Adrenal gland (tissue), 12 donors: ENCODE data around the gene COL20A1. TPM values are rescaled to one million over a fixed set of nuclear protein-coding genes. Genes with fewer than 3 reads are reported as not detected.
"Not testable (repeated sequence)": the region's sequence is repeated elsewhere in the genome, so short reads cannot be mapped to it uniquely, and the experiment has no call there.

ENCODE experiments used
- DNase-seq, 7 donors: peaks; one replicate each; pipeline ENCODE4 v3.0.0-alpha.2; 2019 to 2020
- H3K27ac ChIP-seq, 5 donors: fragments of 200-600 bp; sonication (generic) in 4 of 5; 1 replicate in 3 of 5; 2 replicates in 2 of 5; pipeline versions ENCODE4 v1.5.1 to v1.8.0; 2016 to 2020; ENCODE audit warnings: mild to moderate bottlenecking in 1 of 5
- H3K27me3 ChIP-seq: fragments of 200-600 bp; 2 replicates; pipeline ENCODE4 v1.8.0; 2021
- H3K36me3 ChIP-seq, 2 donors: fragments of 200-600 bp; replicated peaks in 1 of 2; 1 replicate in 1 of 2; 2 replicates in 1 of 2; pipeline versions ENCODE4 v1.5.1 to v1.8.0; 2018 to 2022
- H3K4me1 ChIP-seq, 2 donors: fragments of 200-600 bp; replicated peaks in 1 of 2; 1 replicate in 1 of 2; 2 replicates in 1 of 2; pipeline versions ENCODE4 v1.5.1 to v1.8.0; 2018 to 2021
- H3K4me3 ChIP-seq, 4 donors: fragments of 200-600 bp; sonication (generic) in 3 of 4; one replicate each; pipeline ENCODE4 v1.5.1; 2016 to 2018
- H3K9me3 ChIP-seq, 3 donors: fragments of 200-600 bp; sonication (generic) in 1 of 3; replicated peaks in 1 of 3; 1 replicate in 2 of 3; 2 replicates in 1 of 3; pipeline versions ENCODE4 v1.5.1 to v1.8.0; 2016 to 2021
- POLR2A ChIP-seq, 2 donors: fragments of 450-650 bp; IDR thresholded peaks; one replicate each; pipeline ENCODE4 v1.6.1; 2017; ENCODE audit warnings: antibody characterized with exemption in 2 of 2, mild to moderate bottlenecking in 2 of 2, moderate library complexity in 1 of 2
- WGBS, 4 donors: extraction: QIAGEN DNeasy Blood & Tissue Kit in 2 of 4; methylation state at CpG; one replicate each; pipeline versions ENCODE4 v1.1.5 to v1.1.7; 2013 to 2017; 5-methylcytosine and 5-hydroxymethylcytosine counted together
- intact Hi-C, 2 donors: fragments of 100-400 bp; cut with DNase I; formaldehyde crosslinking; loops; one replicate each; pipeline versions ENCODE4 v1.14.1 to v1.15.0; 2022 to 2023
- polyA plus RNA-seq, 3 donors: library from polyadenylated mRNA; stranded (reverse); fragments of 200-250 nt in 2 of 3; fragments of 350-450 nt in 1 of 3; fragmentation: Illumina TruSeq in 1 of 3; extraction: RNeasy Lipid Tissue Mini Kit (QIAGEN cat#74804) in 1 of 3; gene quantifications; one replicate each; pipeline ENCODE4 v1.2.3, GENCODE V29; 2013 to 2014
- total RNA-seq, 9 donors: library from RNA; depleted of rRNA in 4 of 9; stranded (reverse); fragments of >200 nt in 4 of 9; fragments of 120-200 nt in 1 of 9; fragmentation: NEBNext Ultra II Directional in 1 of 9; extraction: Animal tissue kit (Norgen Biotek cat#: 25700) in 1 of 9; gene quantifications; one replicate each; pipeline versions ENCODE4 v1.1.0 to v1.2.4, GENCODE V29; 2013 to 2023
- TF ChIP-seq, protein P1 (sequence below), 6 experiments: fragments of 450-650 bp in 4 of 6; fragments of 200-600 bp in 2 of 6; sonication (generic) in 1 of 6; IDR thresholded peaks; 1 replicate in 5 of 6; 2 replicates in 1 of 6; pipeline versions ENCODE4 v1.5.1 to v1.8.0; 2016 to 2021; ENCODE audit warnings: antibody characterized with exemption in 6 of 6, mild to moderate bottlenecking in 2 of 6, moderate library complexity in 1 of 6
- donor health status: healthy with polysubstance abuse.
- donor health status: Bipolar disorder and iron deficiency.
- donor health status: DM: yes; HTN: yes; CAD: no.
- donor health status: DM: no; HTN: no; CAD: no.
- donor health status: DM: no; HTN: no; CAD: no.
- donor health status: DM: yes; HTN: yes; CAD: no.

COL20A1 gene
- total and polyA plus RNA-seq, 12 donors, result 0.09 to 0.97 (median 0.26) TPM; not detected in 6

DNA sequence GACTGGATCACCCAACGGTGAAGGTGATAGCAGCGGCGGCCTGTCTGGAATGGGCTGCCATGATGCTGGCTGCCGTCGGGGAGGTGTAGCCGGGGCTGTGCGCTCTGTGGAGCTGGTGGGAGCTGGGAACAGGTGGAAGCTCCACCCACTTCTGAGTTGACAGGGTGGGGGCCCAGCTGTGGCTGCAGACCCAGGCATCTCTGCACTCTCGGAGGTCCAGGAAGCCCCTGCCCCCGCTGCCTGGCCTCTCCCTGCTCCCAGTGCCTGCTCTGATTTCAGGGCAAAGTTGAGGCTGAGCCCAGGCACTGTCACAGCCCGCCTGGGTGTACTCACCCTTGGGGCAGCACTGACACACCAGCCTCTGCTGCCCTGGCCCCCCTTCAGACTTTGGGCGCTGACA, 86.3 kb downstream of the COL20A1 start:
- no peaks in the 10 kb centered on the region for H3K36me3 ChIP-seq
- H3K27ac ChIP-seq, result no peak overlapping the region
- H3K9me3 ChIP-seq, result no peaks in the 10 kb centered on the region
- intact Hi-C loops, result no loop called here
- TF ChIP-seq, protein P1, sequence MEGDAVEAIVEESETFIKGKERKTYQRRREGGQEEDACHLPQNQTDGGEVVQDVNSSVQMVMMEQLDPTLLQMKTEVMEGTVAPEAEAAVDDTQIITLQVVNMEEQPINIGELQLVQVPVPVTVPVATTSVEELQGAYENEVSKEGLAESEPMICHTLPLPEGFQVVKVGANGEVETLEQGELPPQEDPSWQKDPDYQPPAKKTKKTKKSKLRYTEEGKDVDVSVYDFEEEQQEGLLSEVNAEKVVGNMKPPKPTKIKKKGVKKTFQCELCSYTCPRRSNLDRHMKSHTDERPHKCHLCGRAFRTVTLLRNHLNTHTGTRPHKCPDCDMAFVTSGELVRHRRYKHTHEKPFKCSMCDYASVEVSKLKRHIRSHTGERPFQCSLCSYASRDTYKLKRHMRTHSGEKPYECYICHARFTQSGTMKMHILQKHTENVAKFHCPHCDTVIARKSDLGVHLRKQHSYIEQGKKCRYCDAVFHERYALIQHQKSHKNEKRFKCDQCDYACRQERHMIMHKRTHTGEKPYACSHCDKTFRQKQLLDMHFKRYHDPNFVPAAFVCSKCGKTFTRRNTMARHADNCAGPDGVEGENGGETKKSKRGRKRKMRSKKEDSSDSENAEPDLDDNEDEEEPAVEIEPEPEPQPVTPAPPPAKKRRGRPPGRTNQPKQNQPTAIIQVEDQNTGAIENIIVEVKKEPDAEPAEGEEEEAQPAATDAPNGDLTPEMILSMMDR (IDR thresholded peaks at IDR 0.05), result no peak
- no peak for TF ChIP-seq POLR2A (IDR thresholded peaks at IDR 0.05)
- H3K27me3 ChIP-seq, result peaks cover 16% of the 10 kb centered on the region
- no peak overlapping the region for H3K4me3 ChIP-seq
- no peaks in the 10 kb centered on the region for H3K4me1 ChIP-seq
- 78 to 93% (median 85%) methylated on average over 5 to 11 of the region's 11 CpGs for WGBS, 4 donors
- DNase-seq, result no peak

DNA sequence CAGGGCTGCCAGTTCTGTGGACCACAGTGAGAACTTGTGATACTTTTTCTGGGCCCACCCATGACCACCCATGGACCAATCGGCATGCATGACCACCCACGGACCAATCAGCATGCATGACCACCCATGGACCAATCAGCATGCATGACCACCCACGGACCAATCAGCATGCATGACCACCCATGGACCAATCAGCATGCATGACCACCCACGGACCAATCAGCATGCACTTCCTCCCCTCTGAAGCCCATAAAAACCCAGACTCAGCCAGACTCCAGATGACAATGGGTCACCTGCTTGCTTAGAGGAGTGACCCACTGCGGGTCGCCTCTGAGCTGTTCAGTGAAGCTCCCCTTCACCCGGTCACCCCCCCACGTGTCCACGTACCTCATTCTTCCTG, 86.9 kb downstream of the COL20A1 start:
- intact Hi-C loops, result loop anchor here in 1 of 2 donors (2.0 kb wide), 1 partner anchor 69 kb away; no protein-coding TSS in a partner anchor
- WGBS, 4 donors, result 81 to 90% (median 87%) methylated on average over 4 to 9 of the region's 9 CpGs
- not testable (repeated sequence) for H3K4me1 ChIP-seq, H3K36me3 ChIP-seq, H3K27ac ChIP-seq, DNase-seq, H3K4me3 ChIP-seq, H3K9me3 ChIP-seq
- H3K27me3 ChIP-seq, result peaks cover 16% of the 10 kb centered on the region

- H3K4me1 ChIP-seq, result no peaks in the 10 kb centered on the region
- intact Hi-C loops, result loop anchor here in 1 of 2 donors (2.0 kb wide), 1 partner anchor 70 kb away; no protein-coding TSS in a partner anchor
- H3K36me3 ChIP-seq, result no peaks in the 10 kb centered on the region
- DNase-seq, result no peak
- H3K27ac ChIP-seq, result no peak overlapping the region
- peaks cover 16% of the 10 kb centered on the region for H3K27me3 ChIP-seq
- TF ChIP-seq, protein P1 (IDR thresholded peaks at IDR 0.05), result no peak
- TF ChIP-seq POLR2A (IDR thresholded peaks at IDR 0.05), result no peak
- H3K4me3 ChIP-seq, result no peak overlapping the region
- WGBS, 4 donors, result 80 to 91% (median 88%) methylated on average over 19 to 21 of the region's 21 CpGs
- no peaks in the 10 kb centered on the region for H3K9me3 ChIP-seq
Measured at GRCh38 chr20:63380346-63380870, 87.4 kb downstream of the COL20A1 start.

- no peak overlapping the region for H3K27ac ChIP-seq
- H3K36me3 ChIP-seq, result no peaks in the 10 kb centered on the region
- H3K9me3 ChIP-seq, result peaks cover 0 to 7% (median 0%) of the 10 kb centered on the region in 3 donors
- H3K27me3 ChIP-seq, result peaks cover 11% of the 10 kb centered on the region
- H3K4me3 ChIP-seq, result no peak overlapping the region
- TF ChIP-seq POLR2A (IDR thresholded peaks at IDR 0.05), result no peak
- TF ChIP-seq, protein P1 (IDR thresholded peaks at IDR 0.05), result peak; percentile 82 to 88 (median 84)
- WGBS, 4 donors, result 18 to 30% (median 21%) methylated on average over 15 to 22 of the region's 22 CpGs
- DNase-seq, result peak in 1 of 7 donors; percentile 13
- intact Hi-C loops, result loop anchor here (2.0 kb wide), 2 partner anchors 71 to 73 kb away; no protein-coding TSS in a partner anchor
- H3K4me1 ChIP-seq, result no peaks in the 10 kb centered on the region
Measured at GRCh38 chr20:63381781-63382431, 88.9 kb downstream of the COL20A1 start.
